ENCODE measurements around the gene DPYSL4. TPM values are rescaled to one million over a fixed set of nuclear protein-coding genes. Genes with fewer than 3 reads are reported as not detected.

Gene DPYSL4
- total and polyA plus RNA-seq, 2 experiments from 2014 or later, result 2.1 TPM

DNA sequence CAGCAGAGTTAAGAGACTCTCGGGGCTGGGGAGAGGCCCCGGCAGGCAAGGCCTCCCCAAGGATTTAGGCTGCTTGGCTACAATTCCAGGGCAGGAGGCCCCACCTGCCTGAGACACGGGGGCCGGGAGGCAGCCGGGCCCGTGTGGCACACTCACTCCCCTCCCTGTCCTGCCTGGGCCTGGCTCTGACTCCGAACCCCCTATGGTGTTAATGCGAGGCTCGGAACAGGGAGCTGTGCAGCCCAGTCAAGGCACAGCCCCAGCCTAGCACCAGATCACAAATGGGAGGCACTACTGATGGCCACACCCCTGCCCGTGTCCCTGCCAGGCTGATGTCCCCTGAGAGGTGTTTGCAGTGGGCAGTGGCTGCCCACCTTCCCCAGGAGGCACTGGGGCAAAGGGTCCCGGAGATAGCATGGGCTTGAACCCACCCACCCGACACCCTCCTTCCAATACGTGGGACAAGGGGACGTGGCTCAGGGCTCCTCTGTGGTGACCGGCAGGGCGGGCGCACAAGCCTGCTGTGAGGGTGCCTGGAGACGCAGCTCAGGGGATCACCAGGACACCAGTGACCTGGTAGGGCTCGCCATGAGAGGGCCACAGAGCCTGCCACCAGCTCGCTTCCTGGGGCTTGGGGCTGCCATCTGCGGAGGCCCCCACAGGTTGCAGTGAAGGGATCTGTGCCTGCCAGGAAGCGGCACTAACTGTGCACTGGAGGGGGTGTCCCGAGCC is 37.0 kb downstream of the DPYSL4 start:
- Histone ChIP-seq H3K9me3 (ENCODE audit: low read depth) (no peaks in the 10 kb centered on the region), H3K9ac (no peak overlapping the region), H3K36me3 (ENCODE audit: low read depth) (no peaks in the 10 kb centered on the region), H2AFZ (no peak overlapping the region), H3K27ac (no peak overlapping the region), H3K27me3 (replicated peaks; ENCODE audit: insufficient read depth) (no peaks in the 10 kb centered on the region), H3K4me3 (no peak overlapping the region), H4K20me1 (ENCODE audit: insufficient read depth) (no peaks in the 10 kb centered on the region), H3K9me2 (ENCODE audit: insufficient read depth) (no peaks in the 10 kb centered on the region), H3K4me1 (ENCODE audit: insufficient read depth) (no peaks in the 10 kb centered on the region), H3K4me2 (ENCODE audit: unreplicated experiment) (no peak overlapping the region), H3F3A (ENCODE audit: insufficient read depth) (no peaks in the 10 kb centered on the region), H3K79me2 (ENCODE audit: insufficient read depth) (no peaks in the 10 kb centered on the region)
- 75 to 76% methylated on average over 19 to 23 of the region's 23 CpGs for WGBS, 2 experiments (ENCODE audit: low coverage in 1 of 2, low lambda C conversion rate in 2 of 2, missing lambda C conversion rate in 2 of 2)
- DNase-seq, result no peak
- in situ Hi-C loops (cut with MboI), result loop anchor here (10.0 kb wide), 3 partner anchors 111 to 411 kb away; partner anchors contain the start of gene LRRC27
- no peak for TF ChIP-seq EZH2 (IDR thresholded peaks at IDR 0.05; ENCODE audit: insufficient read depth, poor library complexity, severe bottlenecking)

DNA sequence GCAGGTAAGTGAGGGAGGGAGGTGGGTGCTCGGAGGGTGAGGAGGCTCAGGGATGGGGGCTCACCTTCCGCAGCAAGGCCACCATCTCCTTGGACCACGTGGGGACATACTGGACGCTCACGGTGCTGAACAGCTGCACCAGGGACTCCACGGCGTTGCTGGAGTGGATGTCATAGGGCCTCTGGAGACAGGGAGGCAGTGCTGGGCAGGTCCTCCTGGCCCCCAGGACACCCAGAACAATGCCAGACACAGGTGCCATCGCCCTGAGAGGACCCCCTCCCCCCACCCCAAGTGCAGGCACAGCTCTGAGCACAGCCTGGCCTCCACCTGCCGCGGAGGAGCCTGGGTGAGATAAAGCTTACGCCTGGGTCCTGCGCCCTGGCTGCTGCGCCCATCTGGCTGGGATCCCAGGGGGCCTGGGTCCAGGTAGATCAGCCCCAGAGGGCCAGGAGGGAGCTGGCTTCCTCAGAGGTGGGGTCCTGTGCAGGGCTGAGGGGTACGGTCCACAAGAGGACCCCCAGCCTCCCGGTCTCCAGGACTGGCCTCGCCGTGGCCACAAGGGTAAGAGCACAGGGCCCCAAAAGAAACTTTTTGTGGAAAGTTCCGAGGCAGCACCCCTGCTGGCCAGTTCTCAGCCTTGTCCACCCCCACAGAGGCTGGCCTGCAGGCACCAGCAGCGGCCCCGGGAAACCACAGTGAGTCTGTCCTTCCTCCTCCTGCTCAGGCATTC is 37.8 kb downstream of the DPYSL4 start:
- Histone ChIP-seq H3K27me3 (replicated peaks; ENCODE audit: insufficient read depth) (no peaks in the 10 kb centered on the region), H3K27ac (no peak overlapping the region), H3K4me3 (no peak overlapping the region), H2AFZ (no peak overlapping the region), H4K20me1 (ENCODE audit: insufficient read depth) (no peaks in the 10 kb centered on the region), H3K4me2 (ENCODE audit: unreplicated experiment) (no peak overlapping the region), H3K9ac (no peak overlapping the region), H3K36me3 (ENCODE audit: low read depth) (no peaks in the 10 kb centered on the region), H3K9me2 (ENCODE audit: insufficient read depth) (no peaks in the 10 kb centered on the region), H3F3A (ENCODE audit: insufficient read depth) (no peaks in the 10 kb centered on the region), H3K79me2 (ENCODE audit: insufficient read depth) (no peaks in the 10 kb centered on the region), H3K4me1 (ENCODE audit: insufficient read depth) (no peaks in the 10 kb centered on the region), H3K9me3 (ENCODE audit: low read depth) (no peaks in the 10 kb centered on the region)
- in situ Hi-C loops (cut with MboI), result loop anchor here (5.0 to 10.0 kb wide), 4 partner anchors 110 to 410 kb away; partner anchors contain the start of gene LRRC27
- no peak for TF ChIP-seq EZH2 (IDR thresholded peaks at IDR 0.05; ENCODE audit: insufficient read depth, poor library complexity, severe bottlenecking)
- no peak for TF ChIP-seq EZH2phosphoT487 (IDR thresholded peaks at IDR 0.05; ENCODE audit: insufficient read depth, low read depth)
- 92 to 93% methylated on average over 20 of the region's 20 CpGs for whole genome bisulfite sequencing, 2 experiments (ENCODE audit: low coverage in 1 of 2, low lambda C conversion rate in 2 of 2, missing lambda C conversion rate in 2 of 2)
- no peak for DNase-seq

DNA sequence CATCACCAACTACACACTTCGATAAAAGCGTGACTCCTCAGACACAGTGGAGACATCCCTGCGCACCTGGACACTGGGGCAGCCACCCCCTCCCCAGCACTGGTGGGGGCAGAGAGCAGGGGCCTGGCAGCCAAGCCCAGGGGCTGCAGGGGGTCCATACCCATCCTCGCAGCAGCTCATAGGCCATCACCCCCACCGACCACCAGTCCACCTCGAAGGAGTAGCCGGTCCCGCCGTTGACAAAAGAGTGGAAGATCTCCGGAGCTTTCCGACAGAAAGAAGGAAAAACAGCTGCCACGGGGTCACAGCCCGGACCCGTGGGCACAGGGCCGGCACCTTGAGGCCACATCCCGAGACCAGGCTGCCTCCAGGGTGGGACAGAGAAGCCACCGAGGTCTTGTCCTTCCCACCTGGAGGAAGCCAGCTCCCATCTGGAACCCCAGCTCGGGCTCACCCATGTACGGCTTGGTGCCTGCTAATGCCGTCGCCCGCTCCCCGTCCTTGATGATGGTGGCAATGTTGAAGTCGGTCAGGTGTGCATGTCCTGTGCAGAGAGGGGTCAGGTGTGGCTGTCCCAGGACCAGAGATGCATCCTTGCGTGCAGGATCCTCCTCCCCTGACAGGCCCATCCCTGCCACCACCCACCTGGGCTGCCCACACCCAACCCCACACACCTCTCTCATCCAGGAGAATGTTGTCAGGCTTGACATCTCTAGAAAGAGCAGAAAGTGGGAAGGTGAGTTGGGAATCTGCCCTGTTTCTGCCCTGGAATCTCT is 38.5 kb downstream of the DPYSL4 start:
- H3K9ac ChIP-seq, result no peak overlapping the region
- no peak overlapping the region for H3K4me2 ChIP-seq (ENCODE audit: unreplicated experiment)
- no peak for DNase-seq
- H2AFZ ChIP-seq, result no peak overlapping the region
- no peaks in the 10 kb centered on the region for H3K79me2 ChIP-seq (ENCODE audit: insufficient read depth)
- no peaks in the 10 kb centered on the region for H4K20me1 ChIP-seq (ENCODE audit: insufficient read depth)
- TF ChIP-seq EZH2 (IDR thresholded peaks at IDR 0.05; ENCODE audit: insufficient read depth, poor library complexity, severe bottlenecking), result no peak
- TF ChIP-seq EZH2phosphoT487 (IDR thresholded peaks at IDR 0.05; ENCODE audit: insufficient read depth, low read depth), result no peak
- in situ Hi-C loops (cut with MboI), result loop anchor here (5.0 to 10.0 kb wide), 4 partner anchors 110 to 410 kb away; partner anchors contain the start of gene LRRC27
- no peaks in the 10 kb centered on the region for H3K27me3 ChIP-seq (replicated peaks; ENCODE audit: insufficient read depth)
- no peaks in the 10 kb centered on the region for H3K9me2 ChIP-seq (ENCODE audit: insufficient read depth)
- 89 to 90% methylated on average over 22 to 25 of the region's 25 CpGs for WGBS, 2 experiments (ENCODE audit: low coverage in 1 of 2, low lambda C conversion rate in 2 of 2, missing lambda C conversion rate in 2 of 2)
- no peaks in the 10 kb centered on the region for H3K4me1 ChIP-seq (ENCODE audit: insufficient read depth)
- H3K27ac ChIP-seq, result no peak overlapping the region
- H3K9me3 ChIP-seq (ENCODE audit: low read depth), result no peaks in the 10 kb centered on the region
- H3F3A ChIP-seq (ENCODE audit: insufficient read depth), result no peaks in the 10 kb centered on the region
- no peak overlapping the region for H3K4me3 ChIP-seq
- H3K36me3 ChIP-seq (ENCODE audit: low read depth), result no peaks in the 10 kb centered on the region

DNA sequence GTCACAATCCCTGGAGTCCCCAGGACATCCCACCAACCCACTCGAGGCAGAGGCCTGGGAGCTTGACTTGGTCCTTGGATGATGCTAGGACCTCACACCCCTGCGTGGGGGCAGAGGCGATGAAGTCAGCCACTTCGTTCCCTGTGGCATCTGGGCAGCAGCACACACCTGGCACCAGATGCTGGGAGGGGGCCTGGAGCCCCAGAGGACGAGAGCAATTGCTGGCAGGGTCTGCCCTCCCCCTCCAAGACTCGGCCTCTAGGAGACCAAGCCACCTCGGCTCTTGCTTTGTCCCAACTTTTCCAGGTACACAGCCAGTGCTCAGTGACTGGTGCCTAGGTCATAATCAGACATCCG is 39.1 kb downstream of the DPYSL4 start:
- no peaks in the 10 kb centered on the region for H3K9me3 ChIP-seq (ENCODE audit: low read depth)
- WGBS, 2 experiments (ENCODE audit: low coverage in 1 of 2, low lambda C conversion rate in 2 of 2, missing lambda C conversion rate in 2 of 2), result 73 to 75% methylated on average over 7 to 8 of the region's 8 CpGs
- no peak overlapping the region for H3K9ac ChIP-seq
- no peaks in the 10 kb centered on the region for H3K27me3 ChIP-seq (replicated peaks; ENCODE audit: insufficient read depth)
- H3K4me2 ChIP-seq (ENCODE audit: unreplicated experiment), result no peak overlapping the region
- no peaks in the 10 kb centered on the region for H3K36me3 ChIP-seq (ENCODE audit: low read depth)
- no peak for TF ChIP-seq EZH2 (IDR thresholded peaks at IDR 0.05; ENCODE audit: insufficient read depth, poor library complexity, severe bottlenecking)
- TF ChIP-seq EZH2phosphoT487 (IDR thresholded peaks at IDR 0.05; ENCODE audit: insufficient read depth, low read depth), result no peak
- in situ Hi-C loops (cut with MboI), result loop anchor here (5.0 to 10.0 kb wide), 4 partner anchors 109 to 409 kb away; partner anchors contain the start of gene LRRC27
- no peaks in the 10 kb centered on the region for H3K79me2 ChIP-seq (ENCODE audit: insufficient read depth)
- H4K20me1 ChIP-seq (ENCODE audit: insufficient read depth), result no peaks in the 10 kb centered on the region
- no peak overlapping the region for H3K27ac ChIP-seq
- H2AFZ ChIP-seq, result no peak overlapping the region
- DNase-seq, result no peak
- no peaks in the 10 kb centered on the region for H3F3A ChIP-seq (ENCODE audit: insufficient read depth)
- H3K4me1 ChIP-seq (ENCODE audit: insufficient read depth), result no peaks in the 10 kb centered on the region
- no peak overlapping the region for H3K4me3 ChIP-seq
- no peaks in the 10 kb centered on the region for H3K9me2 ChIP-seq (ENCODE audit: insufficient read depth)

Measured in GM23248 (cell line).